Esophagus mucosa (tissue), 1 donor: ENCODE data around the gene SLC39A11. TPM values are rescaled to one million over a fixed set of nuclear protein-coding genes. Genes with fewer than 3 reads are reported as not detected.
"Not testable (repeated sequence)": the region's sequence is repeated elsewhere in the genome, so short reads cannot be mapped to it uniquely, and the experiment has no call there.

Source experiments
- ATAC-seq: fragments of 200-7000 bp; cut with Tn5 transposase; one replicate; pipeline ENCODE4 v1.9.1; 2020
- total RNA-seq: library from RNA; stranded (reverse); gene quantifications from one replicate; pipeline ENCODE4 v1.2.4, GENCODE V29; 2023
- donor health status: DM: yes; HTN: yes; CAD: no.

The SLC39A11 gene
- total RNA-seq, 1 donor from 2014 or later, result 32.8 TPM

DNA sequence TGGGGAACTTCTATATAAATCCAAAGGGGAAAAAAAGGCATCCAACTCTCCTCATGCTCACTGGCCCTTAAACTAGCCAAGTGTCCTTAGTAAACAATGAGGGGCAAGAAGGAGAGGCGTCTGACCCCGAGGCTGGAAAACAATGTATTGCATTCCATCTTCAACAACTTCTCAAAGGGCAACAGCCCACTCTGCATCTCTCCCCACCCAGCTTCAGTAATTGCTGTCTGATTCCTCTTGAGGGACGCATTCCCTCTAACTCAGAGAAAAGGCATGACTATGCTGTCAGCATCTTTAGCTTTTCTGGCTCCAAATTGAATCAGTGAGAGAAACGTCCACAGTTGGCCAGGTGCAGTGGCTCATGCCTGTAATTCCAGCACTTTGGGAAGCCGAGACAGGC, 145.8 kb downstream of the SLC39A11 start:
- no peak for ATAC-seq

DNA sequence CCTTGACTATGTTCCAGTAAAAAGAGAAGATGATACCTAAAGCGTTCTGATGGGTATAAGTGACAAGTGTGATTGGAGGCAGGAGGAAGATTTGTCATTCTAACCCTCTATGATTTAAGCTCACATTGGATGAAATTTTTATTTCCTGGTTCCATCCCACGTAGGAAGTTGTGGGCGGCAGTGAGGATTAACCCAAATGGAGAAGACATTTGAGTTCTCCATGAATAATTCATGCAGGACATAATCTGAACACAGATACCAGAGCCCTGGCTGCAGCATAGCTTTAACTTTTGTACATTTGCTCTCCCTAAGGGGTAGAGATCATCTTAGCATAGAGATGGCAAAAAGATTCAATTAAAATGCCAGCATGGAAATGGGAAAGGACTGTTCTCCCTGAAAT, 146.3 kb downstream of the SLC39A11 start:
- no peak for ATAC-seq

DNA sequence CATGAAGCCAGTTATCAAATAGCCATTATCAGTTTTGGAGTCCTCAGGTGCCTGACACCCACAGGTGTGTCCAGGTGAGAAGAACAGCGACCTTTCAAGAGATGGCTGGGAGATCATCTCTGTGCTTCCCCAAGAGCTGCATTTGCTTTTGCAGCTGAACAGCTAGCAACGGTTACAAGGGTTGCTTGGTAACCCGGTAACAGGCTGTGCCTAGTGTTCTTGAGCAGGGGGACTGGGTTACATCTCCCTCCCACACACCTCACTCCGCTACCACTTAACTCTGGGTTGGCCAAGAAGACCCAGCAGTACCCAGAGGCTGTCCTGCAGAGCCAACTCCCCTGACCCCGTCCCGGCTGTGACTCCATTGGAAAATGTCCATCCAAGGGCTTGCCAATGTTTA, 147.0 kb downstream of the SLC39A11 start:
- ATAC-seq, result no peak

DNA sequence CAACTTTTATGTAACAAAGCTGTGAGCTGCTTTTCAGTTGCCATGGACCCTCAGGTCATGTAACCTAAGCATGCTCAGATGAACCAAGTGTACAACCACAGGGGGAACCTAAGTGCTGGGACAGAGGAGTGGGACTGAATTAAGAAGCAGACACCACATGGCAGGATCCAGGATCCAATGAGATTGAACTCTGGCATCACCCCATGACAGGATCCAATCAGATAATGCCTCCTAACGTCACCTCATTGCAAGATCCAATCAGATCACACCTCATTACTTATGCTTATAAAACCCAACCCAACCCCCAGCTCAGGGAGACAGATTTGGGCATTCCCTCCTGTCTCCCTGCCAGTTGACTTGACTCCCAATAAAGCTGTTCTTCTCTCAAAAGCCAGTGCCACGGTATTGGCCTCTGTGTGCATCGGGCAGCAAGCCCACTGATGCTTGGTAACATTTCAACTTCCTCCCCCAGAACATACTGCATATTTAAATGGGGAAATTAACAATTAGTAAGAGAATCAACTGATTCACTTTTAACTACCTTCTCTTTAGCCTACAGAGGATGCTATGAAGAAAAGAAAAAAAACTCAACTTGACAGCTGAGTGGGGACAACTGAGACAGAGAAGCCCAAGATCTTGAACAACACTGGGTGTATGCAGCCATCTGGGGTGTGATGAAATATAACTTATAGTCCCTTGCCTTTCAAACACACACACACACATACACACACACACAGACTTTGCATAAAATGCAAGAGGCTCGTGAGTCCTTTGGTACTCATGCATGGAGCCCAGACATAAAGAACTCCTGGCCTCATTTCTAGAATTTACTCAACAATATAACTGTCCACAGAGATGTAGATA, 148.4 kb downstream of the SLC39A11 start:
- no peak for ATAC-seq

DNA sequence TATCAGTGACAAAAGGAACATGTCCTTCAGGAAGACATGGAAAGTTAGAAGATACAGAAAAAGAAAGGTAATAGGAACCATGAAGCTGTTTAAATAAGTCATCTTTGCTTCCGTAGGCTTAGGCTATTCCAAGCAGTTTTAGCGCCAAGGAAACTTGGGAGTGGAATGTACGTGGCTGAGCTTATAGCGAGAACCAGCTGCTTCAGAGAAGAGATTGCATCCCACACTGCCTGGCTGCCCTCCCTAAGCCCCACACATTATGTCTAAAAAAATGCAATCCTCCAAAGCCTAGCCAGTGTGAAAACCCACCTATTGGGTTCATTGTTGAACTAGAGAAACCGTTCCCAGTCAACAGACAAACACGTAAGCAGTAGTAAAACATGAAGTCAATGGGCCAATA, 149.9 kb downstream of the SLC39A11 start:
- no peak for ATAC-seq

DNA sequence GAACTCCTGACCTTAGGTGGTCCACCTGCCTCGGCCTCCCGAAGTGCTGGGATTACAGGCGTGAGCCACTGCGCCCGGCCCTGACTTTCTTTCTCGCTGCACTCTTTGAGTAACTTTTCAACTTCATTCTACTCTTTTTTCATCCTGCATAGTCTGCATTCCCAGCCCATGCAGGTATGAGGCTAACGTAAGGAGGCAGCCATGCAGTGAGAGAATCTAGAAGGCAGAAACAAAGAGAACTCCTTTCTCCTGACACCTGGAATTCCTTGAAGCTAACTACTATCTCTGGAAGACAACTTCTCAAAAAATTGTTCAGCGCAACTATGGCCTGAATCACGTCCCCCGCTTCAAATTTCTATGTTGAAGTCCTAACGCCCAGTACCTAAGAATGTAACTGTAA, 152.0 kb downstream of the SLC39A11 start:
- no peak for ATAC-seq

DNA sequence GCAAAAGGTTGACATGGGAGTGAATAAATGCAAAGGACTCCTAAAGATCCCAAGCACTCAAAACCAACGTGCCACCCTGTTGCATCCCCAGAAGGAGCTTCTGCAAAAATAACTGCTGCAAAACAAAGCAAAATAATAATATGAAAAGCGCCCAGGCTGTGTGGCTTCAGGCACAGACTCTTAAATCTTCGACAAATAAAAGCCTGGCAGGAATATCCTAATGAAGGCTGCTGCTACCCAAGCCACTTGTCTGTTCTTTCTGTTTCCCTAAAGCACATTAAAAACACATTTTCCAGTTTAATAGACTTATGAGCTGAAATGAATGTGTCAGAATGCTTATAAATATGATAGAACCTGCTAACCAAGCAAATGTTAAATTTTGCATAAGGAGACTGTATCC, 154.0 kb downstream of the SLC39A11 start:
- no peak for ATAC-seq

DNA sequence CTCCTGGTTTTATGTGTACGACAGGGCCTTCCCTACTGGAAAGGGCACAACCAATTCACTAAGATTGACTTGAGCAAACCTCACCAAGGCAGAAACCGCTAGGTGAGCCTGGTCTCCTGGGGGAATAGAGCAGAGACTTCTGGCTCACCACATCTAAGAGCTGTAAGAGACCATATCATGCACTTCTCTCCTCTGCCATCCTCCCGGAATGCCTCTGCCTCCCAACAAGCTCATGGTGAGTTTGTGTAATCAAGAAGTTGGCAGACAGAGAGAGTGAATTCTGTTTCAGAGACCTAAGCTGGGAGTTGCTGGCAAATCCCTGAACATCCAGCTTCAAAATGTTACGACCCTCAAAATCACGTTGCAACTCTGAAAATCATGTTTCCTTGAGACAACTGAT, 154.8 kb downstream of the SLC39A11 start:
- ATAC-seq, result no peak

DNA sequence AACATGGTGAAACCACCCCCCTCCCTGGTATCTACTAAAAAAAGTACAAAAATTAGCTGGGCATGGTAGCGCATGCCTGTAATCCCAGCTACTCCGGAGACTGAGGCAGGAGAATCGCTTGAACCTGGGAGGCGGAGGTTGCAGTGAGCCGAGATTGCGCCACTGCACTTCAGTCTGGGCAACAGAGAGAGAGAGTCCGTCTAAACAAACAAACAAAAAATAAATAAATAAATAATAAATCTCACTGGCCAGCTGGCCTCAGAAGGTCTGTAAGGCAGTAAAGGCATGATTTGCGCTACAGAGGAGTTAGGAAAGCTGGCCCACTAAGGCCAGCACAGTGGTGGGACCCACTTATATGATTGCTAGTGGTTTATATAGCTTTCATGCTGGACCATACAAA, 155.2 kb downstream of the SLC39A11 start:
- not testable (repeated sequence) for ATAC-seq

DNA sequence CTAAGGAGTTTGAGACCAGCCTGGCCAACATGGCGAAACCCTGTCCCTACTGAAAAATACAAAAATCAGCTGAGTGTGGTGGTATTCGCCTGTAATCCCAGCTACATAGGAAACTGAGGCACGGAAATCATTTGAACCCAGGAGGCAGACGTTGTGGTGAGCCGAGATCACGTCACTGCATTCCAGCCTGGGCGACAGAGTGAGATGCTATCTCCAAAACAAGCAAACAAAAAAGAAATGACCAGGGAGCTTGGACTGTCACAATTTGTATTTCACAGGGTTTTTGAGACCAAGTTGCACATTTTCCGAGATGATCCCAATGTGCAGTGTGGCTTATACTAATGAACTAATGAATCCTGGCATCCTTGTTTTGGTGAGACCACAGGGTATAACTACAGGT, 156.5 kb downstream of the SLC39A11 start:
- ATAC-seq, result no peak

DNA sequence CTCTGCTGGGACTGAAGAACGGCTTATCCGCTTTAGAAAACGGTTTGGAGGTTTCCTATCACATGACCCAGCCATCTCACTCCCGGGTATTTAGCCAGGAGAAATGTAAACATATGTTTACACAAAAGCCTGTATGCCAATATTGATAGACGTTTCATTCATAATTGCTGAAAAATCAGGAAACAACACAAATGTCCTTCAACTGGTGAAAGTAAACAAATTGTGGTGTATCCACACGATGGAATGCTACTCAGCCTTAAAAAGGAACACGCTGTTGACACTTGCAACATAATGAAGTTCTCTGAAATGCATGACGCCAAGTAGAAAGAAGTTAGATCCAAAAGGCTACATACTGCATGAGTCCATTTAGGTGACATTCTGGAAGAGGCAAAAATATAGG, 157.6 kb downstream of the SLC39A11 start:
- ATAC-seq, result no peak

DNA sequence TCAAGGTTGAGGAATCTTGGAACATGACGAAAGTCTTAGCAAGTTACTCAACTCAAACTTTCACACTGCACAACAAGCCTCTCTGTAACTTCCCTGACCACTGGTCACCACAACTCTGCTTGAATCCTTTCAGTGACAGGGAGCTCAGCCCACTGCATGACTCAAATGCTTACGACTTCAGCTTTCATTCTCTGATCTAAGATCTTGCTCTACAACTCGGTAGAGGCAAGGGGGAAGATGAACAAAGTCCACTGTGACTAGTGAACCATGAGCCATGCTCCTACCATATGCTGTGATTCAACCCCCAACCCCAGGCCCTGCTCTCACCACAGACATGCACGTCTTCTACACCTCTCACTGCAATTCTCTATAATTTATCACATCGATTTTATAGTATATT, 160.9 kb downstream of the SLC39A11 start:
- peak; percentile 18 for ATAC-seq

DNA sequence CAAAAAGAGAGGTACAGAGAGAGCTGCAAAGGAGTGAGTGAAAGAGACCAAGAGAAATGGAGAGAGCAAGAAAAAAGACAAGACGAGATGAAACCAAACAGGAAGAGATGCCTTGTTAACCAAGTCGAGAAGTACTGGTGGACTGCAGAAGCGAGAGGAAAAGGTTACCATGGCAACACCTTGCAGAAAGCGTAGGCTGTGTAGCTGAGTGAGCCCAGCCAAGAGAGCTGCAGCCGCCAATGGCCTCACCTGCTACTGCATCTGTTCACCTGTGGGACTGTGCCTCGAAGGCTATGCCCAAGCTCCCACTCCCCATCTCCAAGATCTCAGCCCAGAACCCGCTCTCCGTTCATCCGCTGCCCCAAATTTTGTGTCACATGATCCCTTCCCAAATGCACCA, 161.3 kb downstream of the SLC39A11 start:
- no peak for ATAC-seq

DNA sequence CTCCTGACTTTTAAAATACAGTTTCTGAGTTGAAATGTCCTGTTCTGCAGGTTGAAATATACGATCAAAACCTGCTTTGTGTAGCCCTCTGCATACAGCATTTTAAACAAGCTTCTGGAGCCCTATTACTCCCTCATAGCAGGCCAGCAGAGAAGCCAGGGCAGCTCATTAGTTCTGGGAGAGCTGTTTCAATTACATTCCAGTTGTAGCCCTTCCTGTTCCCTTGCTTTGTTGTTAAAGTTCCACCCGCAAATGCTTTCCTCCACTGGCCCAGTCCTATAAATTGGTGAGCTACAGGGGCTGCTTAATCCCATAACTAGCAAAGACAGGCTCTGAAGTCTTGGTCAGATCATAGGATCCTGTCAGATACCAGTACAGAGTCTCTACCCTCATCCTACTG, 162.5 kb downstream of the SLC39A11 start:
- ATAC-seq, result no peak

DNA sequence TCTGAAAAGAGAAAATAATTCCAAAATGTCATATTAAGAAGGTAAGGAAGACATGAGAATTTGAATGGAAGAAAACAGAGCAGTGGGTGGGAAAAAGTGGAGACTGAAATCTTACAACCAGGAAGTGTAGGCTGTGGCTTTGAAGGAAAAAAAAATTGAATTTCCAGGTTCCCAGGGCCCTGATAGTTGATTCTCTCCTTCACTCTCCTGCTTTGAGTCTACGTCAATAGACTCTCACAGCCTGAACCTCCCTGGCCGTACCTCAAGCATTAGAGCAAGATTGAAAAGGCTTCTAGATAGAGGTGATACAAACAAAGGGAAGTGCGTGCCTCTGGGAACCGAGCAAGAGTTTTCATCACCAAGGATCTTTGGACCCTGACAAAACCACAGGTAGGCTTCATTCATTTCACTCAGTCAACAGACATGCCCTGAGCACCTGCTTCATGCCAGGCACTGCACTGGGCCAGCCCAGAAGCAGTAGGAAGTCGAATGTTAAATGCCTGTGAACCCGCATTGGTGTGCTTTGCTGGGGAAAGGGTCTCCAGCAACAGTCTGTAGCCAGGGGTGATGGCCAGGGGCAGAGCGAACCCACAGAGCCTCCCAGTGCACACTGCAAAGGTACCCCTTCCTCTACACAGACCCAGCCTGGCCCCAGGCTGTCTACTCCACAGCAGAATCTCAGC, 163.9 kb downstream of the SLC39A11 start:
- ATAC-seq, result no peak

DNA sequence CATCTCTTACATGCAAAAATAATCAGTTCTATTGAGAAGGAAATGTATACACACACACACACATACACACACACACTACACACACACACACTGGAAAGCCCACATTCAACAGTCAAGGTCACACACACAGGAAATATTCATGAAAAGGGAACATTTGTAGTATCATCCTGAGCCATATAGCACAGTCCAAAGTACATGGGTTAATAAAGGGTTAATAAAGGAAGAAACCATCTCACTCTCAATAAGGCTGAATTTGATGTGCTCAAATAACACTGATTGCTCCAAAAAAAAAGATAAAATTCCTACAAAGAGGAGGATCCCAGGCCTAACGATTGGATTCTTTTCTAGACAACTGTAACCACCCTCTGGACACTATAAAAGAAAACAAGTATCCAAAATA, 164.7 kb downstream of the SLC39A11 start:
- ATAC-seq, result no peak

DNA sequence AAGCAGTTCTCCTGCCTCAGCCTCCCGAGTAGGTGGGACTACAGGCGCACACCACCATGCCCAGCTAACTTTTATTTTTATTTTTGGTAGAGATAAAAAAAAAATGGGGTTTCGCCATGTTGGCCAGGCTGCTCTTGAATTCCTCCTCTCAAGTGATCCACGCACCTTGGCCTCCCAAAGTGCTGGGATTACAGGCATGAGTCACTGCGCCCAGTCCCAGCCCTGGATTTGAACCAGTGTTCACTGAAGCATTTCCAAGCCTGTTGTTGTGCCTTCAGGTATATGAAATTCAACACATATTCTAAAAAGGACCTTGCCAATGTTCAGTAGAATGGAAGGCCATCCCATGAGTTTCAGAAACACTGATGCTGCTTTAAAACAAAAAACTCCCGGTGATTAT, 165.3 kb downstream of the SLC39A11 start:
- no peak for ATAC-seq

DNA sequence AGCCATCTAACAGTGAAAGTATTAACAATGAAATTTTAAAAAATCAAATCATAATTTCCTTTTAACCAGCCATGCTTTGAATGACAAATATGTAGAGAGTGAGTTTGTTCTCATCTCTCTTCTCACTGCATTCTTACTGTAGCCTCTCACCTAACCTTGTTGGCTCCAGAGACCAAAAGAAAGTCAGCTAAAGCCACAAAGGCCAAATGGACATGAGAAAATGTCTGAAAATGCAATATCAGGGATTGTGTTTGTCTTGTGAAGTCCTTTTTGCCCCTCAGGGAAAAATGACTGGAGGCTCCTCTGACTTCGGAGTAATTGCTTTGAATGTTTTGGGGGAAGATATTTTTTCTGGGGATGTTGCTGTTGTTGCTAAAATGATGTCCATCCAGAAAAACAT, 166.3 kb downstream of the SLC39A11 start:
- no peak for ATAC-seq

DNA sequence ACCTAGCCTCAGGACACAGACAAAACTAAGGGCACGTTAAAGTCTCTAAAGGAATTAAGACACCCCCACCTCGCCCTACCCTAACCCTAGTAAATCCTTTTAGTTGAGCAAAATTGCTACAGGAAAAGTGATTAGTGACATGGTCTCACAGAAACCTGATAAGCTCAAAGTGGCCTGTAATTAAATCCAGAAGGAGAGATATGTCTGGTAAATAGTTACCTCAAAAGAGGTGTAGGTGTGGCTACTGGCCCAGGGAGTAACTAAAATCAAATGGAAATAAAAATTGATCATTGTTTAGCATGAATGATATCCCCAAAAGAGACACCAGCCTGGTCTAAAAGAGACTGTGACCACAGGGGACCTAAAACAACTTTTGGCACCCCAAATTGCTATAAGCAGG, 168.3 kb downstream of the SLC39A11 start:
- no peak for ATAC-seq

DNA sequence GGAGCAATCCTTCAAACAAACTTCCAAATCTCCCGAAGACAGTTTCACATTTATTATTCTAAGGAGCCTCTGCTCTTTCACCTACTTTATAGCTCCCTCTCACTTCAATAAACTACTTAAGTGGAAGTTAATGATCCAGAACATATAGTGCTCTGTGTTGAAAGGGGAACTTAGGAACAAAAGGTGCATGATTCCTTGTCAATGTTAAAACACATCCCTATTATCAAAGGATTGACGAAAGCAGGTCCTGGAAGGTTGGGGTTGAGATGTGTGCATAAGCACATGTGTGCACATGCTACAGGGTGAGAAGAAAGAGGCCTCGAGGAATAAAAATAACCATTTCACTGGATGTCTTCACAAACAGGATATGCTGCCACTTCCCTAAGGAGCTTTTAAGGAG, 170.3 kb downstream of the SLC39A11 start:
- peak; percentile 76 for ATAC-seq

DNA sequence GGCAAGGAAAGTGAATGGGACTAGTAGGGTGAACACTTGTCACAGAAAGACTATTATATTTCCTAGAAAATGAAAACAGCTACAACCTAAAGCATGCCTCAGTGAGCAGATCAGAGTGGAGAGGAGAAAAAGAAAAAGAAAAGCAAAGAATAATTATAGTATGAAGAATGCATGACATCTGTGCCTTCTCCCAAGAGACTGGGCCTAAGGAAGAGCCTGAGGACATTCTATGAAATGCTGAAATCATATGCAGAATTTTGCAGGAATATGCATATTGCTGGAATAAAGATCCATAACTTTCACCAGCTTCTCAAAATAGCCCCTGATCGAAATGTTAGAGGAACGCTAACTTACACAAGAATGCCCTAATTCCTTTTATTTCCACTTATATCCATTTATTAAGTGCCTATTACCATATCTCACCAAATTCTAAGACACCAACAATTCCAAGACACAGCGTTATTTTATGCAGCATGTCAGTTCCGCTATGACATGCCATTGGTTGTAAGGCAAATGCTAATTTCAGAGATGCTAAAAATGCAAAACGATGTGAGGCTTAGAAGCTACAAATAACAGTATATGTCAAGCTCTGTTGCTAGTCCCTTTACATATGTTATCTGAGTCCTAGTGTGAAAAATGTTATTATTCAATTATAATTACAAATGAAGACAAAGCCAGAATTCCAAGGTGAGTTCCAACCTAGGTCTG, 171.0 kb downstream of the SLC39A11 start:
- no peak for ATAC-seq

DNA sequence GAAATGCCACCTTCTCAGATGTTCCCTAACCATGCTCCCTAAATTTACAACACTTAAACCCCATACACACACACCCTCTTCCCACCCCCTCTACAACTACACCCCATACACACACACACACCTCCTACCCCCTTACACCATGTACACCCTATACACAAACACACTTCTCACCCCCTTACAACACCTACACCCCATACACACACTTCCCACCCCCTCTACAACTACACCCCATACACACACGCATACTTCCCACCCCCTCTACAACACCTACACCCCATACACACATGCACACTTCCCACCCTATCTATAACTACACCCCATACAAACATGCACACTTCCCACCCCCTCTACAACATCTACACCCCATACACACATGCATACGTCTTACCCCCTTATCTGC, 172.0 kb downstream of the SLC39A11 start:
- peak; percentile 11 for ATAC-seq

DNA sequence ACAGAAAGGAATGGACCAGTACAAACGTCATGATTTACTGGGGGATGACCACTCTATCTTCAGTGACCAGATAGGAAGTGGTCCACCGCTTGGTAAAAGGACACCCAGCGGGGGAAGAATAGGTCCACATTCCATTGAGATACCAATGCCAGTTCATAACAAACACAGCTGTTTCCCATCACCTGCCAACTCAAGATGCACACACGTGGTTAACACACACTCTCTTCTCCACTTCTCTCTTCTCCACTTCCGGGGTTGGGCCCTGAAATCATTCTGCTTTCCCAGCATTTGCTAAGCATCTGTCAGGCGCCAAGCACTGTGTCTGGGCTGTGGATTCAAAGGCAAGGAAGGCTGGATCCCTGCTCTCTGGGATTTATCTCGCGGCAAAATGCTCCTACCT, 175.5 kb downstream of the SLC39A11 start:
- ATAC-seq, result no peak

DNA sequence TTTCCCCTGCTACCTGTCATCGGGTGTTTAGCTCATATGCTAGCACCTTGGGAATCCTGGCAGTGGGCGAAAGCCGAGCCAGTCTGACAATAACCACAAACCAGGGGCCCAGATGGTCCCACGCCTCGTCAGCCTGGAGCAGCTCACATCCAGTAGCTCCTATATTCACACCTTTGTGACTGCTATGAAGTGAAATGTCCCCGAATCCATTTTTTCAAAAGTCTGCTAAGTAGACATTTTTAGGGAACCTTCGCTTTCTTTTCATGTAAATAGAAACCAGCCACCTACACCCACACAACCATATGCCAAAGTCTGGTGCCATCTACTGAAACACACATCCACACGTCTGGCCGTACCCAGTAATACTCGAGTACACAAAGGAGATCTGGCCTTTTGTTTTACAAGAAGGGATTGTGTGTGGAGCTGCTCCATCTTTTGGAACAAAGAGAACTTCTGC, 176.8 kb downstream of the SLC39A11 start:
- ATAC-seq, result no peak
